ENCODE data around the gene ROCK2. TPM values are rescaled to one million over a fixed set of nuclear protein-coding genes. Genes with fewer than 3 reads are reported as not detected.

The ROCK2 gene
- total and polyA plus RNA-seq, 2 of the 8 experiments (the other 6 are each of a cell fraction or from before 2014, with no cell fraction given) = 2.7 to 29.0 TPM

- Histone ChIP-seq H4K5ac (ENCODE audit: insufficient read length, low read depth, low read length) (no peak overlapping the region), H3K23ac (ENCODE audit: insufficient read length) (no peak overlapping the region), H4K91ac (replicated peaks; ENCODE audit: insufficient read length, low read length) (no peak overlapping the region), H2BK15ac (ENCODE audit: low read length) (no peak overlapping the region), H3K27me3 (replicated peaks in 1 of 4; ENCODE audit: control insufficient read depth in 3 of 4, extremely low read depth in 1 of 4, insufficient read depth in 3 of 4, low read length in 3 of 4) (no peaks in the 10 kb centered on the region), H3K23me2 (ENCODE audit: low read depth, low read length) (no peaks in the 10 kb centered on the region), H2BK12ac (ENCODE audit: low read depth, low read length) (no peak overlapping the region), H3K9me3 (ENCODE audit: insufficient read depth in 2 of 2, low read depth in 1 of 2, low read length in 1 of 2) (peaks cover 3 to 7% of the 10 kb centered on the region in 2 experiments; a peak in 2 of 4 replicates), H3K79me1 (ENCODE audit: low read depth, low read length) (no peaks in the 10 kb centered on the region), H2AFZ (ENCODE audit: low read length) (no peak overlapping the region), H3K9ac (replicated peaks in 1 of 4; ENCODE audit: extremely low read depth in 1 of 4, low read depth in 3 of 4, low read length in 3 of 4) (no peak overlapping the region), H2BK20ac (ENCODE audit: low read length) (no peak overlapping the region), H2BK5ac (ENCODE audit: low read depth, low read length) (no peak overlapping the region), H2AK5ac (ENCODE audit: low read depth, low read length) (no peak overlapping the region), H3K4me2 (ENCODE audit: insufficient read depth in 1 of 2, low read depth in 2 of 2, low read length in 2 of 2) (no peak overlapping the region), H3K4me3 (ENCODE audit: extremely low read depth in 1 of 4, insufficient read depth in 2 of 4, low read depth in 3 of 4, low read length in 4 of 4) (no peak overlapping the region), H3K4ac (replicated peaks; ENCODE audit: insufficient read length, low read depth, low read length) (no peak overlapping the region), H3K18ac (ENCODE audit: extremely low read depth, low read length) (no peak overlapping the region), H4K8ac (ENCODE audit: extremely low read depth, insufficient read depth, low read length) (no peak overlapping the region), H3K56ac (replicated peaks; ENCODE audit: insufficient read length, low read depth, low read length) (no peak overlapping the region), H3K14ac (ENCODE audit: insufficient read length) (no peak overlapping the region), H3K36me3 (ENCODE audit: control insufficient read depth in 2 of 4, insufficient read depth in 4 of 4, low read length in 3 of 4) (peaks cover 0 to 10% (median 5%) of the 10 kb centered on the region in 4 experiments; a peak in 6 of 8 replicates), H3K79me2 (ENCODE audit: control insufficient read depth in 1 of 2, insufficient read depth in 2 of 2, low read length in 2 of 2) (peaks cover 0 to 34% of the 10 kb centered on the region in 2 experiments; a peak in 2 of 4 replicates), H4K20me1 (replicated peaks in 1 of 2; ENCODE audit: control insufficient read depth in 1 of 2, insufficient read depth in 2 of 2, low read length in 2 of 2) (peaks cover 0 to 2% of the 10 kb centered on the region in 2 experiments), H3K4me1 (replicated peaks in 1 of 4; ENCODE audit: control insufficient read depth in 3 of 4, insufficient read depth in 4 of 4, low read length in 3 of 4) (no peaks in the 10 kb centered on the region), H3K27ac (ENCODE audit: low read depth, low read length) (no peak overlapping the region), H2BK120ac (replicated peaks; ENCODE audit: low read depth, low read length) (no peak overlapping the region)
- ChIA-PET CTCF (ENCODE audit: partially characterized antibody) (no interaction called here), POLR2A (ENCODE audit: partially characterized antibody) (no interaction called here)
- TF ChIP-seq MAFK (IDR thresholded peaks at IDR 0.05; ENCODE audit: low read depth, low read length) (no peak), MAX (IDR thresholded peaks at IDR 0.05) (no peak), GTF2F1 (IDR thresholded peaks at IDR 0.05; ENCODE audit: borderline replicate concordance, low read depth, low read length) (no peak)
- no peak for DNase-seq (ENCODE audit: low read depth in 1 of 2, low spot score in 2 of 2)
- WGBS, 2 experiments (ENCODE audit: extremely low coverage in 1 of 2, insufficient coverage in 1 of 2, insufficient read length in 1 of 2, insufficient replicate concordance in 2 of 2, low coverage in 1 of 2, low lambda C conversion rate in 2 of 2, missing lambda C conversion rate in 1 of 2) = 97% methylated on average over 2 of the region's 2 CpGs; no CpG with 5 or more reads in 1 of the 2 experiments
- no peak for FAIRE-seq
These were observed 58.9 kb downstream of the ROCK2 start for GRCh38 chr2:11285499-11285898.

Data from H1 (cell line).